HCT116 (cell line): ENCODE results near the gene CENPX. TPM values are rescaled to one million over a fixed set of nuclear protein-coding genes. Genes with fewer than 3 reads are reported as not detected.

ENCODE experiments used
- ATAC-seq: fragments of 200-7000 bp; cut with Tn5 transposase; 2 replicates; pipeline ENCODE4 v1.9.1; 2020; ENCODE audit warnings: mild to moderate bottlenecking, moderate library complexity
- BruUV-seq: library from RNA; stranded (reverse); fragments of 400-500 nt; replicated peaks from 2 replicates; lab custom pipeline; 2021; lab: Mats Ljungman, UMichigan
- CTCF ChIA-PET: fragments of 300-600 bp; sonication (Branson Sonifier 250); formaldehyde crosslinking; loops from one replicate; lab custom pipeline; 2021; ENCODE audit warnings: antibody characterized with exemption; lab: Charles Lee
- POLR2A ChIA-PET: fragments of 300-600, 350-600 bp; sonication (Branson Sonifier 250); formaldehyde crosslinking; loops from one replicate; lab custom pipeline; 2021; ENCODE audit warnings: antibody characterized with exemption; lab: Charles Lee
- RAD21 ChIA-PET, 2 experiments: fragments of 300-600 bp; sonication (Branson Sonifier 250); formaldehyde crosslinking; loops; one replicate each; lab custom pipeline; 2023; ENCODE audit warnings: low total read pairs in 2 of 2; ENCODE audit not compliant: uncharacterized antibody in 2 of 2, unreplicated experiment in 2 of 2, low non-redundant PET in 1 of 2; lab: Charles Lee
- DNase-seq: peaks from one replicate; pipeline ENCODE4 v3.0.0-alpha.2; 2010; ENCODE audit warnings: low read depth, low spot score
- H2AFZ ChIP-seq: fragments of 200-600 bp; shearing (Covaris generic), sonication (generic); 2 replicates; pipeline ENCODE4 v1.6.1; 2017; ENCODE audit warnings: low read depth, mixed run types, mixed read lengths, antibody characterized with exemption, low read length; ENCODE audit not compliant: poor library complexity, severe bottlenecking
- H3K27ac ChIP-seq: 2 replicates; pipeline ENCODE4 v1.5.1; 2012; ENCODE audit warnings: low read depth, low read length
- H3K27me3 ChIP-seq: fragments of 200-600 bp; sonication (generic); 2 replicates; pipeline ENCODE4 v1.6.1; 2016; ENCODE audit warnings: mixed run types, low read length, mixed read lengths; ENCODE audit not compliant: insufficient read depth
- H3K36me3 ChIP-seq, 2 experiments: fragments of 200-500 bp in 1 of 2; fragments of 200-600 bp in 1 of 2; sonication (Bioruptor generic) in 1 of 2; sonication (generic) in 1 of 2; 2 replicates each; pipeline versions ENCODE4 v1.5.1 to v1.6.1; 2014 to 2016; ENCODE audit warnings: low read length in 2 of 2, inconsistent platforms in 1 of 2, mixed read lengths in 1 of 2, mixed run types in 1 of 2; ENCODE audit not compliant: insufficient read depth in 2 of 2, control insufficient read depth in 1 of 2
- H3K4me1 ChIP-seq, 2 experiments: fragments of 200-600 bp in 1 of 2; sonication (generic) in 1 of 2; 2 replicates each; pipeline versions ENCODE4 v1.5.1 to v1.6.1; 2012 to 2017; ENCODE audit warnings: low read length in 2 of 2, inconsistent platforms in 1 of 2, mild to moderate bottlenecking in 1 of 2, mixed read lengths in 1 of 2, mixed run types in 1 of 2, moderate library complexity in 1 of 2; ENCODE audit not compliant: insufficient read depth in 2 of 2, control insufficient read depth in 1 of 2
- H3K4me2 ChIP-seq: fragments of 200-600 bp; sonication (generic); 2 replicates; pipeline ENCODE4 v1.6.1; 2017; ENCODE audit warnings: mixed run types, low read length, mixed read lengths
- H3K4me3 ChIP-seq, 2 experiments: fragments of 200-600 bp in 1 of 2; sonication (generic) in 1 of 2; replicated peaks in 1 of 2; 2 replicates each; pipeline ENCODE4 v1.5.1; 2011 to 2016; ENCODE audit warnings: low read length in 2 of 2, control low read depth in 1 of 2, low read depth in 1 of 2, mild to moderate bottlenecking in 1 of 2, mixed read lengths in 1 of 2, mixed run types in 1 of 2
- H3K79me2 ChIP-seq: fragments of 200-600 bp; sonication (generic); 2 replicates; pipeline ENCODE4 v1.6.1; 2017; ENCODE audit warnings: mild to moderate bottlenecking, mixed run types, low read length, moderate library complexity, mixed read lengths; ENCODE audit not compliant: insufficient read depth
- H3K9ac ChIP-seq: fragments of 200-600 bp; sonication (generic); 2 replicates; pipeline ENCODE4 v1.6.1; 2016; ENCODE audit warnings: low read length, mixed read lengths
- H3K9me2 ChIP-seq: fragments of 200-600 bp; sonication (generic), shearing (Covaris generic); 2 replicates; pipeline ENCODE4 v1.6.1; 2017; ENCODE audit warnings: mixed run types, mild to moderate bottlenecking, moderate library complexity; ENCODE audit not compliant: insufficient read depth
- H3K9me3 ChIP-seq, 2 experiments: fragments of 200-500 bp in 1 of 2; fragments of 200-600 bp in 1 of 2; sonication (Bioruptor generic) in 1 of 2; sonication (generic) in 1 of 2; 2 replicates each; pipeline ENCODE4 v1.6.1; 2014 to 2017; ENCODE audit warnings: low read length in 2 of 2, mixed read lengths in 2 of 2, inconsistent platforms in 1 of 2, low read depth in 1 of 2, mild to moderate bottlenecking in 1 of 2, mixed run types in 1 of 2, moderate library complexity in 1 of 2; ENCODE audit not compliant: control insufficient read depth in 1 of 2, insufficient read depth in 1 of 2
- H4K20me1 ChIP-seq: fragments of 200-600 bp; sonication (generic), shearing (Covaris generic); 2 replicates; pipeline ENCODE4 v1.6.1; 2017; ENCODE audit warnings: mixed run types, mild to moderate bottlenecking, moderate library complexity; ENCODE audit not compliant: insufficient read depth
- CBX3 ChIP-seq: IDR thresholded peaks from 2 replicates; pipeline ENCODE4 v1.6.1; 2012; ENCODE audit warnings: low read depth
- EGR1 ChIP-seq: IDR thresholded peaks from 2 replicates; pipeline ENCODE4 v1.6.1; 2012; ENCODE audit warnings: low read depth
- ELF1 ChIP-seq: IDR thresholded peaks from 2 replicates; pipeline ENCODE4 v1.6.1; 2012; ENCODE audit warnings: low read depth, borderline replicate concordance
- EZH2 ChIP-seq: fragments of 200-600 bp; sonication (generic); IDR thresholded peaks from 2 replicates; pipeline ENCODE4 v1.6.1; 2017; ENCODE audit warnings: antibody characterized with exemption, mixed run types
- FOSL1 ChIP-seq: IDR thresholded peaks from 2 replicates; pipeline ENCODE4 v1.6.1; 2012; ENCODE audit warnings: low read depth
- JUND ChIP-seq: IDR thresholded peaks from 2 replicates; pipeline ENCODE4 v1.6.1; 2012
- RAD21 ChIP-seq: IDR thresholded peaks from 2 replicates; pipeline ENCODE4 v1.6.1; 2012; ENCODE audit warnings: low read depth, mild to moderate bottlenecking
- SIN3A ChIP-seq: IDR thresholded peaks from 2 replicates; pipeline ENCODE4 v1.6.1; 2012; ENCODE audit warnings: low read depth
- YY1 ChIP-seq: IDR thresholded peaks from 2 replicates; pipeline ENCODE4 v1.6.1; 2011; ENCODE audit warnings: low read length, low read depth, moderate library complexity, mild to moderate bottlenecking; ENCODE audit not compliant: insufficient replicate concordance; ENCODE audit errors: extremely low read depth
- intact Hi-C: fragments of 100-400 bp; cut with micrococcal nuclease; formaldehyde crosslinking; loops from 2 replicates; pipeline ENCODE4 v1.10.0; 2022
- total RNA-seq: library from RNA; stranded (reverse); gene quantifications from one replicate; pipeline ENCODE4 v1.2.1, GENCODE V29; 2021; ENCODE audit not compliant: unreplicated experiment
- TF ChIP-seq, protein P1 (sequence below): IDR thresholded peaks from 2 replicates; pipeline ENCODE4 v1.6.1; 2012
- TF ChIP-seq, protein P2 (sequence below): IDR thresholded peaks from 2 replicates; pipeline ENCODE4 v1.6.1; 2011; ENCODE audit warnings: mild to moderate bottlenecking, low read length, moderate library complexity; ENCODE audit not compliant: insufficient replicate concordance; ENCODE audit errors: extremely low read depth
- TF ChIP-seq, protein P3 (sequence below): IDR thresholded peaks from 2 replicates; pipeline ENCODE4 v1.6.1; 2012; ENCODE audit warnings: low read depth
- TF ChIP-seq, protein P4 (sequence below): IDR thresholded peaks from 2 replicates; pipeline ENCODE4 v1.6.1; 2012

Gene CENPX
- total RNA-seq, 1 experiment from 2014 or later, result 184 TPM

DNA sequence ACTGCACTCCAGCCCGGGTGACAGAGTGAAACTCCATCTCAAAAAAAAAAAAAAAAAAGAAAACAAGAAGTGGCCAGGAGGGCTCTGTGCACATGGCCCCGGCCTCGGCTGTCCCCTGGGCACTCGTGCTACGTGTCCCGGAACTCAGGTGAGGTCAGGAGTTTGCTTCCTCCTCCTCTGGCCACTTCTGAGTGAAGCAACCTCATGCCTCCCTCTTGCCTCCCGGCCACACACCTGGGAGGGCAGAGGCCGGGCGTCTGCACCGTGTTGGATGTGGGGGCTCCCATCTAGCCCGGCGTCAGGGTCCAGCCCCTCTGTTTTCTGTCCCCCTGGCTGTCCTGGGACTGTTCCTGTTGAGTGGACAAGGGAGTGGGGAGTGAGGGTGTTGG is 23.1 kb downstream of the CENPX start:
- ATAC-seq (no peak), DNase-seq (no peak)
- no peak overlapping the region for H2AFZ ChIP-seq
- no peak overlapping the region for H3K9ac ChIP-seq
- BruUV-seq, result no TSS peak
- no peak overlapping the region for H3K4me2 ChIP-seq
- intact Hi-C loops, result no loop called here
- H3K9me3 ChIP-seq, result no peaks in the 10 kb centered on the region
- H3K27me3 ChIP-seq, result no peaks in the 10 kb centered on the region
- peaks cover 39 to 49% of the 10 kb centered on the region in 2 experiments for H3K4me1 ChIP-seq
- TF ChIP-seq FOSL1 (no peak), ELF1 (no peak)
- TF ChIP-seq, protein P1, sequence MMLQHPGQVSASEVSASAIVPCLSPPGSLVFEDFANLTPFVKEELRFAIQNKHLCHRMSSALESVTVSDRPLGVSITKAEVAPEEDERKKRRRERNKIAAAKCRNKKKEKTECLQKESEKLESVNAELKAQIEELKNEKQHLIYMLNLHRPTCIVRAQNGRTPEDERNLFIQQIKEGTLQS, result no peak
- H3K27ac ChIP-seq, result no peak overlapping the region
- H3K4me3 ChIP-seq, result no peak overlapping the region
- no peaks in the 10 kb centered on the region; a peak in 1 of 4 replicates for H3K36me3 ChIP-seq
- no peaks in the 10 kb centered on the region for H3K79me2 ChIP-seq
- no peaks in the 10 kb centered on the region for H3K9me2 ChIP-seq
- ChIA-PET POLR2A (no interaction called here), CTCF (no interaction called here), RAD21 (interaction anchor here in 1 of 2 experiments (0.7 kb wide), 1 partner anchor 20 kb away, joined by 3 read pairs; no protein-coding TSS in a partner anchor)
- H4K20me1 ChIP-seq, result no peaks in the 10 kb centered on the region

DNA sequence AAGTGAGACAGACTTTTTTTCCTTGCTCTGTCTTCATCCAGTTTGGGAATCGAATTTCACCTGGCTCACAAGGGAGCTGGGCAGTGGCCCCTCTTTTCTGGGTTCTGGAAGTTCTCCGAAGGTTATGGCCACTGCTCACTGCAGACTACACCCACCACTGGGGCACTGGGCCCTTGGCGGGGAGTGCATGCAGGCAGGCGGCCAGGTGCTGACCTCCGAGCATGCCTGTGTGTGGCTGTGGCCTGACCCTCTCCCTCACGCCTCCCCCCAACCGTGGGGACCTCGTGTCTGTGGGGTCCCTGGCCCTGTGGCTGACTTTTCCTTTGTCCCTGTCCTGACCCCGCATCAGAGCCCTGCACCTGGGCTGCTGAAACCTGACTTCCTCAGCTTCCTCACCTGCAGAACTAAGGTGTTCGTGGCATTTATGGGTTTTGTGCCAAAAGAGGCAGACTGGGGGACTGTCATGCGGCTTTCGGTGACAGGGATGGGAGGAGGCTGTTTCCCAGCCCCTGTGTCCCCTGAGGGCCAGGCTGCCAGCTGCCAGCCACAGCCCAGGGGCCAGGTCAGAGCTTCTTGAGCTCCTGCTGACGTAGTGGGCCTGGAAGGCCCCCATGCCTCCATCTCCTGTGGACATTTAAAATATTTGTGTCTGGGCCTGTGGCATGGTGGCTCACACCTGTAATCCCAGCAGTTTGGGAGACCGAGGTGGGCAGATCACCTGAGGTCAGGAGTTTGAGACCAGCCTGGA is 23.8 kb downstream of the CENPX start:
- CTCF ChIA-PET, result no interaction called here
- no TSS peak for BruUV-seq
- intact Hi-C loops, result no loop called here
- TF ChIP-seq, protein P1, result no peak
- TF ChIP-seq CBX3 (no peak), EZH2 (no peak), SIN3A (no peak), RAD21 (no peak), JUND (no peak), YY1 (no peak), EGR1 (no peak)
- TF ChIP-seq, protein P2, sequence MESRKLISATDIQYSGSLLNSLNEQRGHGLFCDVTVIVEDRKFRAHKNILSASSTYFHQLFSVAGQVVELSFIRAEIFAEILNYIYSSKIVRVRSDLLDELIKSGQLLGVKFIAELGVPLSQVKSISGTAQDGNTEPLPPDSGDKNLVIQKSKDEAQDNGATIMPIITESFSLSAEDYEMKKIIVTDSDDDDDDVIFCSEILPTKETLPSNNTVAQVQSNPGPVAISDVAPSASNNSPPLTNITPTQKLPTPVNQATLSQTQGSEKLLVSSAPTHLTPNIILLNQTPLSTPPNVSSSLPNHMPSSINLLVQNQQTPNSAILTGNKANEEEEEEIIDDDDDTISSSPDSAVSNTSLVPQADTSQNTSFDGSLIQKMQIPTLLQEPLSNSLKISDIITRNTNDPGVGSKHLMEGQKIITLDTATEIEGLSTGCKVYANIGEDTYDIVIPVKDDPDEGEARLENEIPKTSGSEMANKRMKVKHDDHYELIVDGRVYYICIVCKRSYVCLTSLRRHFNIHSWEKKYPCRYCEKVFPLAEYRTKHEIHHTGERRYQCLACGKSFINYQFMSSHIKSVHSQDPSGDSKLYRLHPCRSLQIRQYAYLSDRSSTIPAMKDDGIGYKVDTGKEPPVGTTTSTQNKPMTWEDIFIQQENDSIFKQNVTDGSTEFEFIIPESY, result no peak
- TF ChIP-seq, protein P3, sequence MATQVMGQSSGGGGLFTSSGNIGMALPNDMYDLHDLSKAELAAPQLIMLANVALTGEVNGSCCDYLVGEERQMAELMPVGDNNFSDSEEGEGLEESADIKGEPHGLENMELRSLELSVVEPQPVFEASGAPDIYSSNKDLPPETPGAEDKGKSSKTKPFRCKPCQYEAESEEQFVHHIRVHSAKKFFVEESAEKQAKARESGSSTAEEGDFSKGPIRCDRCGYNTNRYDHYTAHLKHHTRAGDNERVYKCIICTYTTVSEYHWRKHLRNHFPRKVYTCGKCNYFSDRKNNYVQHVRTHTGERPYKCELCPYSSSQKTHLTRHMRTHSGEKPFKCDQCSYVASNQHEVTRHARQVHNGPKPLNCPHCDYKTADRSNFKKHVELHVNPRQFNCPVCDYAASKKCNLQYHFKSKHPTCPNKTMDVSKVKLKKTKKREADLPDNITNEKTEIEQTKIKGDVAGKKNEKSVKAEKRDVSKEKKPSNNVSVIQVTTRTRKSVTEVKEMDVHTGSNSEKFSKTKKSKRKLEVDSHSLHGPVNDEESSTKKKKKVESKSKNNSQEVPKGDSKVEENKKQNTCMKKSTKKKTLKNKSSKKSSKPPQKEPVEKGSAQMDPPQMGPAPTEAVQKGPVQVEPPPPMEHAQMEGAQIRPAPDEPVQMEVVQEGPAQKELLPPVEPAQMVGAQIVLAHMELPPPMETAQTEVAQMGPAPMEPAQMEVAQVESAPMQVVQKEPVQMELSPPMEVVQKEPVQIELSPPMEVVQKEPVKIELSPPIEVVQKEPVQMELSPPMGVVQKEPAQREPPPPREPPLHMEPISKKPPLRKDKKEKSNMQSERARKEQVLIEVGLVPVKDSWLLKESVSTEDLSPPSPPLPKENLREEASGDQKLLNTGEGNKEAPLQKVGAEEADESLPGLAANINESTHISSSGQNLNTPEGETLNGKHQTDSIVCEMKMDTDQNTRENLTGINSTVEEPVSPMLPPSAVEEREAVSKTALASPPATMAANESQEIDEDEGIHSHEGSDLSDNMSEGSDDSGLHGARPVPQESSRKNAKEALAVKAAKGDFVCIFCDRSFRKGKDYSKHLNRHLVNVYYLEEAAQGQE, result no peak
- TF ChIP-seq, protein P4, sequence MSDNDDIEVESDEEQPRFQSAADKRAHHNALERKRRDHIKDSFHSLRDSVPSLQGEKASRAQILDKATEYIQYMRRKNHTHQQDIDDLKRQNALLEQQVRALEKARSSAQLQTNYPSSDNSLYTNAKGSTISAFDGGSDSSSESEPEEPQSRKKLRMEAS, result no peak

More for the DNA sequence above, 23.8 kb downstream of the CENPX start:
- RAD21 ChIA-PET, result interaction anchor here in 1 of 2 experiments (0.7 kb wide), 1 partner anchor 19 kb away, joined by 3 read pairs; no protein-coding TSS in a partner anchor
- Histone ChIP-seq H3K4me1 (peaks cover 32 to 42% of the 10 kb centered on the region in 2 experiments), H3K79me2 (no peaks in the 10 kb centered on the region), H3K27me3 (no peaks in the 10 kb centered on the region), H3K27ac (no peak overlapping the region; the same call in 1 of the 2 replicates), H3K4me3 (no peak overlapping the region), H3K4me2 (no peak overlapping the region), H2AFZ (no peak overlapping the region), H3K36me3 (no peaks in the 10 kb centered on the region; a peak in 1 of 4 replicates), H3K9me3 (no peaks in the 10 kb centered on the region), H4K20me1 (no peaks in the 10 kb centered on the region), H3K9ac (no peak overlapping the region), H3K9me2 (no peaks in the 10 kb centered on the region)
- DNase-seq (no peak), ATAC-seq (no peak)
- POLR2A ChIA-PET, result no interaction called here
